ACC112 (cell line): Measurements from ENCODE around the gene CDH4.

ENCODE experiments used
- H2AFZ ChIP-seq: fragments of 200-600 bp; sonication (generic); one replicate; pipeline ENCODE4 v1.6.0; 2017; ENCODE audit warnings: antibody characterized with exemption, low read length; ENCODE audit not compliant: unreplicated experiment
- H3K27ac ChIP-seq: fragments of 200-600 bp; sonication (generic); 2 replicates; pipeline ENCODE4 v1.5.1; 2014; ENCODE audit warnings: low read depth, mild to moderate bottlenecking, antibody characterized with exemption, low read length, moderate library complexity
- H3K27me3 ChIP-seq: fragments of 200-600 bp; sonication (generic); 2 replicates; pipeline ENCODE4 v1.6.1; 2014; ENCODE audit warnings: mild to moderate bottlenecking, antibody characterized with exemption, low read length, moderate library complexity, mixed read lengths; ENCODE audit not compliant: insufficient read depth
- H3K36me3 ChIP-seq: fragments of 200-600 bp; sonication (generic); 2 replicates; pipeline ENCODE4 v1.6.1; 2016; ENCODE audit warnings: mild to moderate bottlenecking, antibody characterized with exemption, low read length, moderate library complexity, mixed read lengths; ENCODE audit not compliant: insufficient read depth
- H3K4me1 ChIP-seq: fragments of 200-600 bp; sonication (generic); one replicate; pipeline ENCODE4 v1.6.1; 2016; ENCODE audit warnings: low read length, mixed read lengths; ENCODE audit not compliant: insufficient read depth, unreplicated experiment, control insufficient read depth
- H3K4me3 ChIP-seq: fragments of 200-600 bp; sonication (generic); 2 replicates; pipeline ENCODE4 v1.5.1; 2014; ENCODE audit warnings: mild to moderate bottlenecking, low read depth, low read length
- H3K79me2 ChIP-seq: fragments of 200-600 bp; sonication (generic); one replicate; pipeline ENCODE4 v1.6.0; 2016; ENCODE audit warnings: low read length; ENCODE audit not compliant: control insufficient read depth, unreplicated experiment, insufficient read depth

Gene CDH4

DNA sequence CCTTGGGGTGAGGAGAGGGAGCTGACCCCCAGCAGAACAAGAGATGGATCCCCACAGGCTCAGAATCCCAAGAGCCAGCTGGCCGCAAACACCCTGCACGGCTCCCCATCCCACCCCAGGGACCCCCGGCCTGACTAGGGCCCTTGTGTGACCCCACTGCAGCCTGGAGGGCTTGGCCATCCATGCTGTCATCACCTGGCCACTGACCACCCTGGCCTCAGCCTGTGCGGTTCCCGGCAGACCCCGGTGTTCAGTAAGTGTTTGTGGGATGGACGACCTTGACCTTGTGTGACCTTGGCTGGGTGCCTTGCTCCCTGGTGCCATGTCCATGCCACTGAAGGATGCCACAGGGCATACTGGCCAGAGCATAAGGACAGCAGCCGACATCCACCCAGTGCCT lies 485.3 kb downstream of the CDH4 start:
- Histone ChIP-seq H3K27ac (no peak overlapping the region), H3K79me2 (no peaks in the 10 kb centered on the region), H3K4me1 (no peaks in the 10 kb centered on the region), H3K36me3 (no peaks in the 10 kb centered on the region), H2AFZ (no peak overlapping the region), H3K27me3 (no peaks in the 10 kb centered on the region; the same call in 1 of the 2 replicates), H3K4me3 (no peak overlapping the region)

DNA sequence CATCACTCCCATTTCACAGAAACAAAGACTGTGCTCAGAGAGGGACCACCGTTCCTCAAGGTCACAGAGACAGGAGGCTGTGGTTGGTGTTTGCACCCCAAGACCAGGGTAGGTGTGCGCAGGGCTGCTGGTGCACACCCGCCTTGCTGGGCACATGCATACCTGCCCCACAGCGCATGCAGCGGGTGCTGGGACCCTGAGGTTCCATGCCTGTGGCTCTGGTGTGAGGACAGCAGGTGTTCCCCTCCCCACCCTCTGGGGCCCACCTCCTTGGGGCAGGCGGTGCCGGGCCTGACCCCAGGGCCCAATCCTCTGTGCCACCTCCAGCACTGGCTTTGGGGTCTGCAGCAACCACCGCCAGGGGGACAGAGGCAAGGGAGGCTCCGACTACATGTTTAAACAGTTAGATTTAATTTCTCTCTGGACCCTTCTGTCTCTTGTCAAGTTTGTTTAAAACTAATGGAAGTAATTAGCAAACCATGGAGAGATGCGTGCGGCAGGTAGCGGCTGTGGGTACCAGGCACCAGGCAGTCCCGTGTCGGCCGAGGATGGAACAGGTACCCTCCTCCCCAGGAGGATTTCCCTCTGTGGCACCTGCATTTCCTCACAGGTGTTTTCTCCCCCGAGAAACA lies 485.9 kb downstream of the CDH4 start:
- no peak overlapping the region for H2AFZ ChIP-seq
- H3K4me3 ChIP-seq: no peak overlapping the region
- no peaks in the 10 kb centered on the region; the same call in 1 of the 2 replicates for H3K27me3 ChIP-seq
- no peaks in the 10 kb centered on the region for H3K79me2 ChIP-seq
- no peaks in the 10 kb centered on the region for H3K36me3 ChIP-seq
- no peaks in the 10 kb centered on the region for H3K4me1 ChIP-seq
- no peak overlapping the region for H3K27ac ChIP-seq

DNA sequence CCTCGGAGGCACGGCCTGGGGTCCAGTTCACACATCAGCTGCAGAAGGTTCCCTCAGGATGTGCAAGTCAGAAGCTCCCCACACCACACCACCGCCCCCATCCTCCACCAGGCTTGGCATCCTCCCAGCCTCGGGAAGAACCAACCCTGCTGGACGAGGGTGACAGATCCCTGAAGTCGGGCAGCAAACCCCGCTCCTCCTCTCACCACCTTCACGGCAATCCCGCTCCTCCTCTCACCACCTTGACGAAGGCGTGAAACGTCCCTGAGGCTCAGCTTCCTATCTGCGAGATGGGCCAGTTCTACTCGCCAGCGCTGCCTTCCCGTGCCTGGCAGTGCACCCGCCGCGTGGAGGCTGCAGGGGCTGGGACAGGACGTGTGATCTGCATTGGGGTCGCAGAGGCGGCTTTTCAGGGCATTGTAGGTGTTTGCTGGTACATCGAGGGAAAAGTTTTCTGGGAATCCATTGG lies 486.6 kb downstream of the CDH4 start:
- H3K4me1 ChIP-seq: no peaks in the 10 kb centered on the region
- H3K4me3 ChIP-seq: no peak overlapping the region
- no peaks in the 10 kb centered on the region for H3K79me2 ChIP-seq
- H3K36me3 ChIP-seq: no peaks in the 10 kb centered on the region
- H3K27me3 ChIP-seq: no peaks in the 10 kb centered on the region; the same call in 1 of the 2 replicates
- no peak overlapping the region for H3K27ac ChIP-seq
- H2AFZ ChIP-seq: no peak overlapping the region

DNA sequence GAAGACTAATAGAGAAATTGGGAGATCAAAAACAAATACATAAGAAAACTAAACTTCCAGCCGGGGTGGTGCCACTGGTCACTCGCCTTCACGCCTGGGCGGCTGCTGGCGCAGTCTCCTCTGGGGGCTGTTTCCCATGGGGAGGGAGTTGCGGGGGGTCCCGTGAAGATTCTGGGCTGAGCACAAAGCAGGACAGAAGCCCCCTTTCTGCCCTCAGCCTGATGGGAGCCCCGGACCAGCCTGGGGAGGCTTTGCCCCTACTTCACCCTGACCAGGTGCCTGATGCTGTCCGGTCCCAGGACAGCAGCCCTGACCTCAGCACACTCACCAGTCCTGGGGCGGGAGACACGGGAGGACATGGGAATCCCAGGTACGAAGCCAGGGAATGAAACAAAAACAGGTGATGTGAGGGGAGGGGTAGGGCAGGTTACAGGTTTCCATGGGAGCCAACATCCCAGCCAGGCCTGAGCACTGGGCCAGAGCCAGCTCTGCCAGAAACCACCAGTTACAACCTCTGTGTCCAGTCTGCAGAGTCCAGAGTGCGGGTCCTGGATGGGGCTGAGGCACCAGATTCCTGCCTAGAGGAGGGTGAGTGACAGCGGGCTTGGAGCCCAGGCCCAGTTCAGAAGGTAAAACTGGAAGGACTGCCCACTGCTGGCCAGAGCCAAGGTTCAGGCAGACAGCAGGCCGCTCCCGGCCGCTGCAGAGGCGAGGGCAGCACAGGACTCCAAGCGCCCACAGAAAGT lies 487.2 kb downstream of the CDH4 start:
- no peaks in the 10 kb centered on the region; the same call in 1 of the 2 replicates for H3K27me3 ChIP-seq
- H3K4me3 ChIP-seq: no peak overlapping the region
- no peaks in the 10 kb centered on the region for H3K79me2 ChIP-seq
- no peaks in the 10 kb centered on the region for H3K36me3 ChIP-seq
- no peak overlapping the region for H2AFZ ChIP-seq
- H3K4me1 ChIP-seq: no peaks in the 10 kb centered on the region
- H3K27ac ChIP-seq: no peak overlapping the region

DNA sequence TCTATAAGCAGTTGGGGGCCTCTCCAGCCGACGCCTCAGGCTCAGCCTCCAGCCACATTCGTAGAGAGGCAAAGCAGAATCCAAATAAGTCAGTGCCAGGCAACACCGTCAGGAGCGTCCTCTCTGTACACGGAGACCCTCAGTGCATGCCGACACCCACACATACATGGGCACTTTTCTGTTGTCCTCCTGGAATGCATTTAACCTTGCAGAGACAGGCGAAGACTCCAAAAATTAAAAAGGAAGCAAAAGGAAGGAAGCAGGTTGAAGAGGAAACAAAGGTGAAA lies 487.7 kb downstream of the CDH4 start:
- no peak overlapping the region for H3K4me3 ChIP-seq
- no peaks in the 10 kb centered on the region for H3K36me3 ChIP-seq
- no peaks in the 10 kb centered on the region for H3K79me2 ChIP-seq
- no peaks in the 10 kb centered on the region for H3K27me3 ChIP-seq
- no peak overlapping the region for H3K27ac ChIP-seq
- no peak overlapping the region for H2AFZ ChIP-seq
- H3K4me1 ChIP-seq: no peaks in the 10 kb centered on the region

DNA sequence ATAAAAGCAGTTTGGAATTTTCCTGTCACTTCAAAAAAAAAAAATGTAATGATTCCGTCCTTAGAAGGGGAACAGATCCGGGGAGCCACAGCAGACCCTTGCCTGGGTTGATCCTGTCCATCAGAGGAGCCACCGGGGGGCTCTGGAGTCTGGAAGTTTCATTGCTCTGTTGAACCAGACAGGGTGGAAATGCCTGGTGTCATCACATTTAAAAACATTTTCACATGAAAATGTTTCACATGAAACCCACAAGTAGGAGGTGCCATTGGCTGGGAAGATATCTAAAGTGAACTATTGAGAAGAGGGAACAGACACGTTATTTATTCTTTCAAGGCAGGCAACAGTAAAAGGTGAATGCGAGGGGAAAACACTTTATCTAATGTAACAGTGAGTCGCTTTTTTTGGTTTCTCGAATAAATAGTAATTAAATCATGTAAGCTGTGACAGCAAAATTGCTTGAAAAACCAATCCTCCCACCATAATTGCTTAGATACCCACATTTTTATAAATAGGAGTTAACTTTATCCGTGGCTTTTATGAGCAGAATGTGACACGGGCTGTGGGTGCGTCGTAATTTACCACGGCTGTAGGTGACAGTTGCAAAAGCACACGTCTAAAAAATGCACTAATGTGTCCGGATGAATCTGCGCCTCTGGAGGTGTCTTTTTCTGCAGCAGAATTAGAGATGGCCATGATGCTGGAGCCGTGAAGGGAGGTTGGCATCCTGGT lies 490.2 kb downstream of the CDH4 start:
- no peaks in the 10 kb centered on the region for H3K79me2 ChIP-seq
- H3K27me3 ChIP-seq: no peaks in the 10 kb centered on the region
- H2AFZ ChIP-seq: no peak overlapping the region
- H3K27ac ChIP-seq: no peak overlapping the region
- no peak overlapping the region for H3K4me3 ChIP-seq
- H3K36me3 ChIP-seq: no peaks in the 10 kb centered on the region
- no peaks in the 10 kb centered on the region for H3K4me1 ChIP-seq

DNA sequence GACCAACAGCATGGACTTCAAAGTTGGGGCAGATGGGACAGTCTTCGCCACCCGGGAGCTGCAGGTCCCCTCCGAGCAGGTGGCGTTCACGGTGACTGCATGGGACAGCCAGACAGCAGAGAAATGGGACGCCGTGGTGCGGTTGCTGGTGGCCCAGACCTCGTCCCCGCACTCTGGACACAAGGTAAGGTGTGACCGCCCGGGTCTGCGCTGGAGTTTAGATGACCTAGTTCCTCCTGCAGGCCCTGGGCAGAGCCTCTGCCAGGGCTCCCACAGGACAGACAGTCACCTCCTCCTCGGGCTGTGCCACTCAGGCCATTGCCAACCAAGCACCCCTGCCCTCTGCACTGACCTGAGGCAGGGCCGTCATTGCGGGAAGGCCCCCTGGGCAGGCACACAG lies 491.5 kb downstream of the CDH4 start:
- H2AFZ ChIP-seq: no peak overlapping the region
- H3K27me3 ChIP-seq: no peaks in the 10 kb centered on the region
- H3K27ac ChIP-seq: no peak overlapping the region
- H3K79me2 ChIP-seq: no peaks in the 10 kb centered on the region
- H3K4me1 ChIP-seq: peaks cover 7% of the 10 kb centered on the region
- H3K36me3 ChIP-seq: no peaks in the 10 kb centered on the region
- no peak overlapping the region for H3K4me3 ChIP-seq

DNA sequence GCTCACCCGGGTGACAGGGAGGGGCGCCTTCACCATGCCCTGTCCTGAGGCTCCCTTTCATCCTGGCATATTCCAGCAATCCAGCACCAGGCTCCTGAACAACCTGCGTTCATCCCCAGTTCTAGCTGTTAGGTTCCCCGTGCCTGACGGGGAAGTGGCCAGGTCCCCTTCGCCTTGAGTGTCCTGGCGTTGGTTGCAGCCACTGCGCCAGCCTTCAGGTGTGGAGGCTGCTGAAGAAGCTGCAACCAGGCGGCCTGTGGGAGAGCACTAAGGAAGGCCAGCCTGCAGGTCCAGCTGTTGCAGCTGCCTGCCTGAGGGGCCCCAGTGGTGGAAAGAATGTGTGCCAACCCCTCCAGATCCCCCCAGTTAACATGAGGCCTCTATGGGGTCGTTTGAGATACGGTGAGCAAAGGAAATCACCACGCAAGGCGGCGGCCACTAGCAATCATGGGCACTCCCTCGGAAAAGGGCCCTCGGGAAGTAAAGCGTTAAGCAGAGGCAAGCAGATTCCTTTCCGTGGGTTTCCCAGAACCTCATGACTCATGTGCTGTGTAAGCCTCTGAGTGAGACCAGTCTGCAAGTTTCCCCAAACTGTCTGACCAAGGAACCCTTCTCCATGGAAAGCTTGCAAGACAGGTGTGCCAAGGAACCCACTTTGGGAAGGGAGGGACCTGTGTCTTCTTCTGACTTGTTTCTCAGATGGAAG lies 492.8 kb downstream of the CDH4 start:
- no peak overlapping the region for H2AFZ ChIP-seq
- no peak overlapping the region for H3K27ac ChIP-seq
- H3K79me2 ChIP-seq: no peaks in the 10 kb centered on the region
- no peak overlapping the region for H3K4me3 ChIP-seq
- peaks cover 15% of the 10 kb centered on the region for H3K4me1 ChIP-seq
- H3K27me3 ChIP-seq: no peaks in the 10 kb centered on the region
- H3K36me3 ChIP-seq: no peaks in the 10 kb centered on the region

DNA sequence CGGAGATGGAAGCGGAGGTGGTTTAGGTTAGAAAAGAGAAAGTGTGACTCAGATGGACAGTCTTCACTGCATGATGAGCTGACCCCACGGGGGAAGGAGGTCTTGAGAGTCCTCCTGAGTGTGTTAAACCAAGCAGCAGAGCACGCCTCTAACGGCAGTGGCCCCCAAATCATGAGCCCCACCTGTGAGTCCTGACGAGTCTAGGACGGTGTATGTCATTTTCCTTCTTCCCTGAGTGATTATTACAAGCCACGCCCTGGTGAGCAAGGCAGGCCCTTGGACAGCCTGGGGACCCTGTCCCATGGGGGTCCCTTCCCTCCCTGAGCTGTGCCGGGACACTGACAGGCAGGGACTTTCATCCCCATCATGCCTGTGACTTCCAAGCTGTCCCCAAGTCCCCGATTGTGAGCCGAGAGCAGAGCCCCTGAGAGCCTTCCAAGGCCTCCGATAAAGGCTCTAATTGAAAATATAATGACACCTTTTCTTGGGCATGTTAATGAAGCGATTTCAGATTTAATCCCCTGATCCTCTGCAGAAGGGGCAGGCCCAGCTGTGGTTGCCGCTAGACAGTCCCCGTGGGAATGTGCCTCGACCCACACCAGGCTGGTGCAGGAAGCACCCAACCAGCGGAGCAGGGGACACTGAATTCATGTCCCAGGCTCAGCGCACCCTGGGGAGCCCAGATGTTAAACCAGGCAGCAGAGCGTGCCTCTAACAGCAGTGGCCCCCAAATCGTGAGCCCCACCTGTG lies 493.5 kb downstream of the CDH4 start:
- Histone ChIP-seq H3K36me3 (no peaks in the 10 kb centered on the region), H3K79me2 (no peaks in the 10 kb centered on the region)

DNA sequence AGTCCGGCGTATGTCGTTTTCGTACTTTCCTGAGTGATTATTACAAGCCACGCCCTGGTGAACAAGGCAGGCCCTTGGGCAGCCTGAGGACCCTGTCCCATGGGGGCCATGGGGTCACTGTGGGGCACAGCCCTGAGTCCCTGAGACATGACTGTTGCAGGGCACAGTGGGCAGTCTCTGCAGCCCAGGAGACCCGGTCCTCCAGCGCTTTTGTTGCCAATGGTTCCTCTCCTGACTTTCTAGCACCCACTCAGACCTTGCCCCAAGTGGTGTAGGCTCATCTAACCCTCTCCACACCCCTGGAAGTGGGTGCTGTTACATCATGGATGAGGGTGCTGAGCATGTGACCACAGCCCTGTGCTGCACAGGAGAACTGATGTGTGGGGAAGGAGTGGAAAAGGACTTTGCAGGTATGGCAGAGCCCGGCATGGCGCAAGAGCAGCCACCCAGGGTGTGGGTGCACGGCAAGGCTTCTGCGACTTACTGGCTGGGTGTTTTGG lies 494.1 kb downstream of the CDH4 start:
- Histone ChIP-seq H3K27ac (no peak overlapping the region), H3K4me1 (peaks cover 15% of the 10 kb centered on the region), H2AFZ (no peak overlapping the region), H3K4me3 (no peak overlapping the region), H3K27me3 (no peaks in the 10 kb centered on the region), H3K36me3 (no peaks in the 10 kb centered on the region), H3K79me2 (no peaks in the 10 kb centered on the region)

More for the DNA sequence above, 493.5 kb downstream of the CDH4 start:
- Histone ChIP-seq H3K27ac (no peak overlapping the region), H3K4me3 (no peak overlapping the region), H3K27me3 (no peaks in the 10 kb centered on the region), H3K4me1 (peaks cover 15% of the 10 kb centered on the region), H2AFZ (no peak overlapping the region)
